Pancreas (tissue), 10 donors: Measurements from ENCODE around the gene WASL. TPM values are rescaled to one million over a fixed set of nuclear protein-coding genes. Genes with fewer than 3 reads are reported as not detected.

Source experiments
- ATAC-seq, 4 donors: fragments of 200-7000 bp; cut with Tn5 transposase; one replicate each; pipeline versions ENCODE4 v1.8.0 to v1.9.1; 2020; ENCODE audit warnings: mild to moderate bottlenecking in 4 of 4, moderate library complexity in 4 of 4
- DNase-seq, 6 donors: peaks; one replicate each; pipeline ENCODE4 v3.0.0-alpha.2; 2020
- FAIRE-seq: peaks from 2 replicates; lab custom pipeline; 2012; peaks lifted over from hg19 to GRCh38; lab: Jason Lieb, UNC
- H3K27ac ChIP-seq, 4 donors: fragments of 200-600 bp; sonication (generic); 1 replicate in 3 of 4; 2 replicates in 1 of 4; pipeline versions ENCODE4 v1.5.0 to v1.8.0; 2020
- H3K27me3 ChIP-seq, 4 donors: fragments of 200-600 bp; one replicate each; pipeline ENCODE4 v1.8.0; 2021
- H3K36me3 ChIP-seq, 3 donors: fragments of 200-600 bp; sonication (generic) in 1 of 3; one replicate each; pipeline versions ENCODE4 v1.5.0 to v1.8.0; 2020 to 2021
- H3K4me1 ChIP-seq, 3 donors: fragments of 200-600 bp; one replicate each; pipeline ENCODE4 v1.8.0; 2021
- H3K4me3 ChIP-seq, 4 donors: fragments of 200-600 bp; sonication (generic) in 2 of 4; one replicate each; pipeline versions ENCODE4 v1.5.0 to v1.8.0; 2020 to 2021
- H3K9me3 ChIP-seq, 4 donors: fragments of 200-600 bp; one replicate each; pipeline ENCODE4 v1.8.0; 2021
- WGBS, 2 donors: extraction: QIAGEN DNeasy Blood & Tissue Kit; methylation state at CpG; one replicate each; pipeline ENCODE4 v1.1.7; 2013; 5-methylcytosine and 5-hydroxymethylcytosine counted together
- intact Hi-C, 3 donors: fragments of 100-400 bp; cut with DNase I; formaldehyde crosslinking; loops; one replicate each; pipeline versions ENCODE4 v1.11.1 to v1.14.2; 2022
- polyA plus RNA-seq, 2 donors: library from polyadenylated mRNA; stranded (reverse); fragments of 200-250 nt; gene quantifications; one replicate each; pipeline ENCODE4 v1.2.3, GENCODE V29; 2013
- total RNA-seq, 6 donors: library from RNA; stranded (reverse); fragmentation: NEBNext Ultra II Directional in 4 of 6; extraction: Animal tissue kit (Norgen Biotek cat#: 25700) in 4 of 6; gene quantifications; one replicate each; pipeline versions ENCODE4 v1.2.1 to v1.2.4, GENCODE V29; 2021 to 2023
- TF ChIP-seq, protein P1 (sequence below), 4 donors: fragments of 200-600 bp; sonication (generic) in 3 of 4; IDR thresholded peaks; one replicate each; pipeline versions ENCODE4 v1.5.0 to v1.8.0; 2021; ENCODE audit warnings: antibody characterized with exemption in 4 of 4
- donor health status: healthy with polysubstance abuse.
- donor health status: DM: no; HTN: no; CAD: no; lungs with moderate emphysema.
- donor health status: DM: no; HTN: no; CAD: no.
- donor health status: control.
- donor health status: control.
- donor health status: Bipolar disorder and iron deficiency.
- donor health status: DM: yes; HTN: yes; CAD: no.
- donor health status: DM: no; HTN: no; CAD: no.
- donor health status: DM: no; HTN: no; CAD: no.
- donor health status: DM: yes; HTN: yes; CAD: no.

WASL gene
- total and polyA plus RNA-seq, 8 donors: 8.2 to 27.3 (median 16.0) TPM

DNA sequence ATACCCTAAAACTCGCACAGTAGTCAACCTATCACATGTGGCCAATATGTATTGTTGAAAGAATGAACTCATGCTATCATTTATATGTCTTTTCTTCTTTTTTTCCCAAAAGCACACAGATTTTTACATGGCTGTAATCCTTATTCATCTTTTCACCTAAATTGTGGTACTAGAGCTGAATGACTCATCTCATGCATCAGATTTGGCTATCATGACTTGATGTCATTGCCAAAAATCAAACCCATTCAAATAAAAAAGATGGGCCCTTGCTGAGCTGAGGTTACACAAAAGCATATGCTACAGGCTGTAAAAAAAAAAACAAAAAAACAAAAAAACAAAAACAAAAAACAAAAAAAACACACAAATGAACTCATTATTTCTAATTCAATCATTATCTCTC lies 96.4 kb downstream of the WASL start:
- TF ChIP-seq, protein P1, sequence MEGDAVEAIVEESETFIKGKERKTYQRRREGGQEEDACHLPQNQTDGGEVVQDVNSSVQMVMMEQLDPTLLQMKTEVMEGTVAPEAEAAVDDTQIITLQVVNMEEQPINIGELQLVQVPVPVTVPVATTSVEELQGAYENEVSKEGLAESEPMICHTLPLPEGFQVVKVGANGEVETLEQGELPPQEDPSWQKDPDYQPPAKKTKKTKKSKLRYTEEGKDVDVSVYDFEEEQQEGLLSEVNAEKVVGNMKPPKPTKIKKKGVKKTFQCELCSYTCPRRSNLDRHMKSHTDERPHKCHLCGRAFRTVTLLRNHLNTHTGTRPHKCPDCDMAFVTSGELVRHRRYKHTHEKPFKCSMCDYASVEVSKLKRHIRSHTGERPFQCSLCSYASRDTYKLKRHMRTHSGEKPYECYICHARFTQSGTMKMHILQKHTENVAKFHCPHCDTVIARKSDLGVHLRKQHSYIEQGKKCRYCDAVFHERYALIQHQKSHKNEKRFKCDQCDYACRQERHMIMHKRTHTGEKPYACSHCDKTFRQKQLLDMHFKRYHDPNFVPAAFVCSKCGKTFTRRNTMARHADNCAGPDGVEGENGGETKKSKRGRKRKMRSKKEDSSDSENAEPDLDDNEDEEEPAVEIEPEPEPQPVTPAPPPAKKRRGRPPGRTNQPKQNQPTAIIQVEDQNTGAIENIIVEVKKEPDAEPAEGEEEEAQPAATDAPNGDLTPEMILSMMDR (IDR thresholded peaks at IDR 0.05): no peak
- no peak for DNase-seq
- Histone ChIP-seq H3K4me3 (no peak overlapping the region), H3K9me3 (no peaks in the 10 kb centered on the region), H3K27me3 (no peaks in the 10 kb centered on the region), H3K4me1 (no peaks in the 10 kb centered on the region), H3K27ac (no peak overlapping the region), H3K36me3 (no peaks in the 10 kb centered on the region)
- no peak for FAIRE-seq
- intact Hi-C loops: no loop called here
- WGBS, 2 donors: 95 to 97% methylated on average over 1 of the region's 1 CpG
- ATAC-seq: no peak

DNA sequence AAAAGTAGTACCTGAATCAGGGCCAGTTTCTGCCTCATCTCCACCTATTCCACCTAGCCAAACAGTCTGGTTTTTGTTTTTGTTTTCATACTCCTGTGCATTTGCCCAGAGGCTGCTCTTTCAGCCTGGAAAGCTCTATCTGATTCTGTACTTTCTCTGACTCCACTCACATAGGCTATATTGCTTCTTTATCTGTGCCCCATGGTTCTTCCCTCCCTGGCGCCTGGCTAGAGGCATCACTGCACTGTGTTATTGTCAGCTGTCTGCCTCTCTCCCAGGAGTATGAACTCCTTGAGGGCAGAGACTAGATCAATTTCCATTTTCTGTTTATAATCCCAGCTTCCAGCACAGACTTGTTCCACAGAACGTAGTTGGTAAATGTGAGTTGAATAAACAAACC lies 98.2 kb downstream of the WASL start:
- intact Hi-C loops: no loop called here
- H3K4me3 ChIP-seq: no peak overlapping the region
- peaks cover 0 to 4% (median 0%) of the 10 kb centered on the region in 3 donors for H3K4me1 ChIP-seq
- H3K27me3 ChIP-seq: no peaks in the 10 kb centered on the region
- H3K9me3 ChIP-seq: no peaks in the 10 kb centered on the region
- DNase-seq: no peak
- no peak overlapping the region for H3K27ac ChIP-seq
- WGBS, 2 donors: 76 to 92% methylated on average over 2 of the region's 2 CpGs
- ATAC-seq: no peak
- FAIRE-seq: no peak
- TF ChIP-seq, protein P1 (IDR thresholded peaks at IDR 0.05): no peak
- no peaks in the 10 kb centered on the region for H3K36me3 ChIP-seq

DNA sequence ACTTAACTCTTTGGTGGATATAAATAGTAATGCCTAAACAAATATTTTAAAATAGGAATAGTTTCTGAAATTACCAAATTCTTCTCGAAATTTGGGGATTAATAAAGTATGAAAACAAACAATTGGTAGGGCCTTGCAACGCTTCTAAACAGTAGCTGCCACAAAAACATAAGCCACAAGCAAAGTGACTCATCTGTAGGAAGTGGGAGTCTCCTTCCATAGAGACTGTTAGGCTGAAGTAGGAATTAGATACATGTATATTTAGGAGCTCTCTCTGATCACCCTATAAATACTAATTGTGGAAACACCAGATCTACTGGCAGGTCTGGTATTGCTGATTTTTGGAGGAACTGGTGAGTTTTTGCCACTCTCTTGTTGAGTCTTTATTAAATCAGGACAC lies 98.8 kb downstream of the WASL start:
- Histone ChIP-seq H3K27me3 (no peaks in the 10 kb centered on the region), H3K4me3 (no peak overlapping the region), H3K9me3 (no peaks in the 10 kb centered on the region), H3K27ac (no peak overlapping the region), H3K4me1 (peaks cover 0 to 5% (median 0%) of the 10 kb centered on the region in 3 donors), H3K36me3 (no peaks in the 10 kb centered on the region)
- TF ChIP-seq, protein P1 (IDR thresholded peaks at IDR 0.05): no peak
- 69 to 84% methylated on average over 2 of the region's 2 CpGs for WGBS, 2 donors
- intact Hi-C loops: no loop called here
- no peak for DNase-seq
- FAIRE-seq: no peak
- ATAC-seq: no peak

DNA sequence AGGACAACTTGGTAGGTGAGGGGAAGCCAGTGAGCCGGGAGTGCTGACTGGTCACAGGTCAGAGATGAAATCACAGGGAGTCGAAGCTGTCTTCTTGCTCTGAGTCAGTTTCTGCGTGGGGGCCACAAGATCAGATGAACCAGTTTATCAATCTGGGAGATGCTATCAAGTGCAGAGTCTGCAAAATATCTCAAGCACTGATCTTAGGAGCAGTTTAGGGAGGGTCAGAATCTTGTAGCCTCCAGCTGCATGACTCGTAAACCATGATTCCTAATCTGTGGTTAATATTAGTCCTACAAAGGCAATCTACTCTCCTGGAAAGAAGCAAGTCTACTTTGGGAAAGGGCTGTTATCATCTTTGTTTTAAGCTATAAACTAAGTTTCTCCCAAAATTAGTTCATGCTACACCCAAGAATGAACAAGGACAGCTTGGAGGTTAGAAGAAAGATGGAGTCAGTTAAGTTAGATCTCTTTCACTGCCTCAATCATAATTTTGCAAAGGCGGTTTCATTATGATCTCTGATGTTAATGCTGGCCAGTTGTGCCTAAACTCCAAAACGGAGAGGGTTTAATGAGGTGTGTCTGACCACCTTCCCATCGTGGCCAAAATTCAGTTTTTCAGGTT lies 101.6 kb downstream of the WASL start:
- Histone ChIP-seq H3K36me3 (no peaks in the 10 kb centered on the region), H3K4me3 (no peak overlapping the region), H3K4me1 (peaks cover 0 to 15% (median 6%) of the 10 kb centered on the region in 3 donors), H3K27me3 (no peaks in the 10 kb centered on the region), H3K27ac (no peak overlapping the region), H3K9me3 (no peaks in the 10 kb centered on the region)
- intact Hi-C loops: no loop called here
- no peak for DNase-seq
- WGBS, 2 donors: 88 to 92% methylated on average over 7 of the region's 7 CpGs
- TF ChIP-seq, protein P1 (IDR thresholded peaks at IDR 0.05): no peak
- ATAC-seq: no peak
- FAIRE-seq: no peak

DNA sequence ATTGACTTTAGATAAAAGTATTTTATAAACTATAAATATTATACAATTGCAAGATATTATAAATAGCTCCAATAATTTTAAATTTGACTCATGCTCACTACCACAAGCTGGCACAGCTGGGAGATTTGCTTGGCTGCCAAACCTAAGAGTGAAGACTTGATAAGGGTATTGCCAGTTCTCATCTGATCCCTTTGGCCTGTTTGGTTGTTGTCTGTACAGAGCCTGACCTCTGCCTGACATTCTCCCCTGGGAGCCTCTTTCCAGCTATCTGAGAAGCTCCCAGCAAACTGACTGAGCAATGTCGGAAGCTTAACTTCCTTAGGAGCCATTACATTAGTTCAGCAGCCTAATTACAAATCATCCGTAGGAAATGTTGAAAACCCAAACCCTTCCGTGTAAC lies 103.3 kb downstream of the WASL start:
- intact Hi-C loops: no loop called here
- ATAC-seq: peak; percentile 40 to 65 (median 54)
- H3K27me3 ChIP-seq: no peaks in the 10 kb centered on the region
- H3K27ac ChIP-seq: no peak overlapping the region
- 56 to 61% methylated on average over 3 of the region's 3 CpGs for WGBS, 2 donors
- H3K4me1 ChIP-seq: peaks cover 0 to 15% (median 6%) of the 10 kb centered on the region in 3 donors
- FAIRE-seq: no peak
- H3K36me3 ChIP-seq: no peaks in the 10 kb centered on the region
- no peak for DNase-seq
- no peak overlapping the region for H3K4me3 ChIP-seq
- TF ChIP-seq, protein P1 (IDR thresholded peaks at IDR 0.05): no peak
- H3K9me3 ChIP-seq: no peaks in the 10 kb centered on the region
